ENCODE results near the gene POLA1. TPM values are rescaled to one million over a fixed set of nuclear protein-coding genes. Genes with fewer than 3 reads are reported as not detected.

The POLA1 gene
- total and polyA plus RNA-seq, 2 experiments from 2014 or later = 19.4 to 22.9 TPM

DNA sequence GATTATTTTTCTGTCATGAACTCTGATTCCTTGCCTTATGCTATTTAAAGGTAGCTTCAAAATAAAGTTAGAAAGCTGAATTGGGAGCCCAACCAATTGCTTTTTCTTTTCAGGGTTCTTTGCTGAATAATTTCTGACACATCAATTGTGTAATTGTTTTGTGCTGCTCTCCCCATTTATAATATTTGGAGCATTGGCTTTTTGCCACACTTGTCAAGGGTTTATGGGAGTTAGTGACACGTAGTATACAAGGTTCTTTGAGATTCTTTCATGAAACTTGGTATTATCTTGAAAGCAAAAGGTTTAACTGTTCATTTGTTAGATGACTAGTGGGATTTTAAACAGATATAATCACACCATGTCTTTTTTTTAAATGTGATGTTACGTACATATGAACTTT is 80.9 kb downstream of the POLA1 start:
- Histone ChIP-seq H3K9me3 (ENCODE audit: low read depth) (no peaks in the 10 kb centered on the region), H3K4me1 (ENCODE audit: low read depth) (no peaks in the 10 kb centered on the region), H3K36me3 (no peaks in the 10 kb centered on the region), H3K27me3 (no peaks in the 10 kb centered on the region), H3K4me3 (no peak overlapping the region), H3K27ac (no peak overlapping the region)
- DNase-seq (ENCODE audit: low read depth in 1 of 2, low spot score in 1 of 2) = peak in 1 of 2 donors; percentile 14
- TF ChIP-seq, protein P1, sequence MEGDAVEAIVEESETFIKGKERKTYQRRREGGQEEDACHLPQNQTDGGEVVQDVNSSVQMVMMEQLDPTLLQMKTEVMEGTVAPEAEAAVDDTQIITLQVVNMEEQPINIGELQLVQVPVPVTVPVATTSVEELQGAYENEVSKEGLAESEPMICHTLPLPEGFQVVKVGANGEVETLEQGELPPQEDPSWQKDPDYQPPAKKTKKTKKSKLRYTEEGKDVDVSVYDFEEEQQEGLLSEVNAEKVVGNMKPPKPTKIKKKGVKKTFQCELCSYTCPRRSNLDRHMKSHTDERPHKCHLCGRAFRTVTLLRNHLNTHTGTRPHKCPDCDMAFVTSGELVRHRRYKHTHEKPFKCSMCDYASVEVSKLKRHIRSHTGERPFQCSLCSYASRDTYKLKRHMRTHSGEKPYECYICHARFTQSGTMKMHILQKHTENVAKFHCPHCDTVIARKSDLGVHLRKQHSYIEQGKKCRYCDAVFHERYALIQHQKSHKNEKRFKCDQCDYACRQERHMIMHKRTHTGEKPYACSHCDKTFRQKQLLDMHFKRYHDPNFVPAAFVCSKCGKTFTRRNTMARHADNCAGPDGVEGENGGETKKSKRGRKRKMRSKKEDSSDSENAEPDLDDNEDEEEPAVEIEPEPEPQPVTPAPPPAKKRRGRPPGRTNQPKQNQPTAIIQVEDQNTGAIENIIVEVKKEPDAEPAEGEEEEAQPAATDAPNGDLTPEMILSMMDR (IDR thresholded peaks at IDR 0.05; ENCODE audit: low read depth, low read length) = no peak

DNA sequence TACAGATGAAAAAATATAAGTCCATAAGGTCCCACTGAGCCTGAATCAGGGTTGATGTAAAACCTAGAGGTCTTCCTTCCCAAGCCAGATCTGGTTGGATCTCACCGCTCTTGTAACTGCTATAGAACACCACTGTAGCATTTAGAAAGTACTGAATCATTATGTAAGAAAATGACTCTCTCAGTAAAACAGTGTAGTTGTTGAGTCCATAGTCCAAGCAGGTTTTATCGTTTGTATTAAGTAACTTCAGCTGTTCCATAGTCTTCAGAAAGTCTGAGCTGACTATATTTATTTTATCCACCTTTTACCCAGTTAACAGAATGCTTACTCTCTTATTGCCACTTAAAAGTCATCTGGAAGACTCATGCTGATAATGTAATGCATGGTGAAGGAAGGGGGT is 82.2 kb downstream of the POLA1 start:
- Histone ChIP-seq H3K4me1 (ENCODE audit: low read depth) (peaks cover 2% of the 10 kb centered on the region), H3K27me3 (no peaks in the 10 kb centered on the region), H3K4me3 (no peak overlapping the region), H3K36me3 (no peaks in the 10 kb centered on the region), H3K27ac (no peak overlapping the region), H3K9me3 (ENCODE audit: low read depth) (no peaks in the 10 kb centered on the region)
- TF ChIP-seq, protein P1 (IDR thresholded peaks at IDR 0.05; ENCODE audit: low read depth, low read length) = no peak
- DNase-seq (ENCODE audit: low read depth in 1 of 2, low spot score in 1 of 2) = no peak

DNA sequence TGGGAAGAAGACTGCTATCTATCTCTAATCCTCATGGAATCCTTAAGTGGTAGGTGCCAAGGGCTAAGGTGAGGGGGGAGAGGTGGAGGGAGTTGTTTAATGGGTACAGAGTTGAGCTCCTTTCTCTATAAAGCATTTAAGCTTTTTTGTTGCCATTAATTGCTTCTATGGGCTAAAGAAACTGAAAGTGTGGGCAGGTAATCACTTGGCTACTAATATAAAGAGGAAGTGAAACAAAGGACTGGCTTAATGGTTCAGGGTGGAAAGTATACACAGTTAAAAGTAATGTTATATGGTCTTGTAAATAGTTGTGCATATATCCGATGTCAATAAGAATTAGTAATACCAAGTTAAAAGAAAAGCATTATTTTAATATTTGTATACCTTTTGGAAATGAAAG is 83.9 kb downstream of the POLA1 start:
- H3K27me3 ChIP-seq = no peaks in the 10 kb centered on the region
- TF ChIP-seq, protein P1 (IDR thresholded peaks at IDR 0.05; ENCODE audit: low read depth, low read length) = no peak
- no peak overlapping the region for H3K4me3 ChIP-seq
- H3K36me3 ChIP-seq = no peaks in the 10 kb centered on the region
- no peak for DNase-seq (ENCODE audit: low read depth in 1 of 2, low spot score in 1 of 2)
- peaks cover 7% of the 10 kb centered on the region for H3K4me1 ChIP-seq (ENCODE audit: low read depth)
- H3K9me3 ChIP-seq (ENCODE audit: low read depth) = no peaks in the 10 kb centered on the region
- H3K27ac ChIP-seq = no peak overlapping the region

DNA sequence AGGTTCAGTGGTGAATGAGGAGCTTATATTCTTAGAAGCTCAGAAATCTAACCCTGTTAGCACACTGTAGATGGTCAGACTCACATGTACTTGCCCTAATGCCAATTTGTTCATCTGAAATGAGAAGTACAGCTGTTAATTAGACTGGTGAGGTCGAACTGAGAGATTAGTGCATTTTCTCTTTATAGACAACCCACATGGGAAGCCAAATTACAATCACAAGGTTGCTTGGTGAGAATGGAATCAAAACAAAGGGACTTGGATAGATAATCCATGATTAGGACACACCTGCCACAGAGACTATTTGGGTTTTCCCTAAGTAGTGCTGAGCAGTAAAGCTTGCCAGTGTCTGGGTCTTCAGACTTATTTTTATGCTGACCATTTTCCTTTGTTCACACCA is 88.3 kb downstream of the POLA1 start:
- DNase-seq (ENCODE audit: low read depth in 1 of 2, low spot score in 1 of 2) = no peak
- no peak overlapping the region for H3K27ac ChIP-seq
- peaks cover 7% of the 10 kb centered on the region for H3K4me1 ChIP-seq (ENCODE audit: low read depth)
- TF ChIP-seq, protein P1 (IDR thresholded peaks at IDR 0.05; ENCODE audit: low read depth, low read length) = no peak
- no peaks in the 10 kb centered on the region for H3K36me3 ChIP-seq
- no peaks in the 10 kb centered on the region for H3K9me3 ChIP-seq (ENCODE audit: low read depth)
- no peaks in the 10 kb centered on the region for H3K27me3 ChIP-seq
- no peak overlapping the region for H3K4me3 ChIP-seq

DNA sequence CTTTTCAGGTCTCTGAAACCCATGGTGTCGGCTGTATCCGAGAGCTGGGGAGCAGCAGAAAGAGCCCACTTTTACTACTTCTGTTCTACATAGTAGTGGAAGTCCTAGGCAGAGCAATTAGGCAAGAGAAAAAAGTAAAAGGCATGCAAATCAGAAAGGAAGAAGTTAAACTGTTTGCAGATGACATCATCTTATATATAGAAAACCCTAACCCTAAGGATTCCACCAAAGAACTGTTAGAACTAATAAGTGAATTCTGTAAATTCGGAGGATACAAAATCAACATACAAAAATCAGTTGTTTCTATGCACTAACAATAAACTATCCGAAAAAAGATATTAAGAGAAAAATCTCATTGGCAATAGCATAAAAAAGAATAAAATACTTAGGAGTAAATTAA is 95.3 kb downstream of the POLA1 start:
- TF ChIP-seq, protein P1 (IDR thresholded peaks at IDR 0.05; ENCODE audit: low read depth, low read length) = no peak
- H3K36me3 ChIP-seq = no peaks in the 10 kb centered on the region
- no peak overlapping the region for H3K27ac ChIP-seq
- no peaks in the 10 kb centered on the region for H3K9me3 ChIP-seq (ENCODE audit: low read depth)
- no peaks in the 10 kb centered on the region for H3K27me3 ChIP-seq
- no peaks in the 10 kb centered on the region for H3K4me1 ChIP-seq (ENCODE audit: low read depth)
- no peak for DNase-seq (ENCODE audit: low read depth in 1 of 2, low spot score in 1 of 2)
- H3K4me3 ChIP-seq = no peak overlapping the region

DNA sequence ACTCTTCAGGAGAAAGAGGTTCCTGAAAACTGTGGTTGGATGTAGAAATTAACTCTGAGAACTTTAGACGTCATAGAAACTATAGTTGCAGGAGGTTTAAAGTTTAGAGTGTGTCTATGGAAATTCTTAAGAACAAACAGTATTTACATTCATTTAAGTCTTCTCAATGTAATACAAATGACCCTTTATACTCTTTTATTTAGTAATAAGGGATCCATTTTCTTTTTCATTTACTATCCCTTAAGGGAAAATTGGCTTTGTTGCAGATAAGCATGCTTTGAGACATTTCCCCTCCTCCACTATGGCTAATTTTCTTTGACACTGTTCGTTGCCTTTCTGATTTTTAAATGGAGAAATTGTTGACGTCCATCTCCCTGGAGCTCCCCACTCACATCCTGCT is 96.4 kb downstream of the POLA1 start:
- no peak overlapping the region for H3K4me3 ChIP-seq
- DNase-seq (ENCODE audit: low read depth in 1 of 2, low spot score in 1 of 2) = no peak
- no peak overlapping the region for H3K27ac ChIP-seq
- H3K27me3 ChIP-seq = no peaks in the 10 kb centered on the region
- TF ChIP-seq, protein P1 (IDR thresholded peaks at IDR 0.05; ENCODE audit: low read depth, low read length) = no peak
- no peaks in the 10 kb centered on the region for H3K36me3 ChIP-seq
- no peaks in the 10 kb centered on the region for H3K9me3 ChIP-seq (ENCODE audit: low read depth)
- H3K4me1 ChIP-seq (ENCODE audit: low read depth) = no peaks in the 10 kb centered on the region

All from cardiac muscle cell (in vitro differentiated cells and primary cell).